HG03045 (cell line): ENCODE data around the gene EIF6.

Experiments
- ATAC-seq: cut with Tn5 transposase; IDR thresholded peaks from one replicate; pipeline ENCODE4 v1.9.1; 2021; ENCODE audit warnings: mild to moderate bottlenecking, moderate library complexity; ENCODE audit not compliant: unreplicated experiment

Gene EIF6

DNA sequence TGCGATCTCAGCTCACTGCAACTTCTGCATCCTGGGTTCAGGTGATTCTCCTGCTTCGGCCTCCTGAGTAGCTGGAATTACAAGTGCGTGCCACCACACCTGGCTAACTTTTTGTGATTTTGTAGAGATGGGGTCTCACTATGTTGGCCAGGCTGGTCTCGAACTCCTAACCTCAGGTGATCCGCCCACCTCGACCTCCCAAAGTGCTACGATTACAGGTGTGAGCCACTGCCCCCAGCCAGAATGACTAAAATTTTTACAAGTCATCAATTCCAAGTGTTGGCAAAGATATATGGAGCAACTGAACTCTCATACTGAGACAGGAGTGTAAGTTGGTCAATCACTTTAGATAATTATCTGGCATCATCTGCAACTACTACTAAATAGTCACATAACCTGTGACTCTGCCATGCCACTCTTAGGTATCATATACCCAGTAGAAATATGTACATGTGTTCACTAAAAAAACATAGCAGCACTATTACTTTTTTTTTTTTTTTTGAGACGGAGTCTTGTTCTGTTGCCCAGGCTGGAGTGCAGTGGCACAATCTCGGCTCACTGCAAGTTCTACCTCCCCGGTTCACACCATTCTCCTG, 3.0 kb downstream of the EIF6 start:
- ATAC-seq, result no peak

DNA sequence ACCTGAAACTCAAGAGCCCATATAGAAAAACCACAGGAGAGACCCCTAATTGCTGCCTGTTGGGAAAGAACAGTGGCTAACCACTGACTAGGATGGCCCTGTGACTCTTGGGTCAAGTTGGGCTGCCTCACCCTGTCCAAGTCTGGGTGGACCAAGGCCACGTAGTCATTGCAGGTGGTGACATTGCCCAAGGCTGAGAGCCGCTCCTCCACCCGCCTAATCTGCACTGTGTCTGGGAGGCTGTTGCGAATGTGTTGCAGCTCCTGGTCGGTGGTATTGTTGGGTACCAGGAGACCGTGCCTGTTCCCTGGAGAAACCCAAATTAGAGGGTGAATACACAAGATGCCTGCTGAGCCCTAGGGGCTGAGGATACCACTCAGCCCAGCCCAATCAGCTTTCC, 4.0 kb downstream of the EIF6 start:
- no peak for ATAC-seq

DNA sequence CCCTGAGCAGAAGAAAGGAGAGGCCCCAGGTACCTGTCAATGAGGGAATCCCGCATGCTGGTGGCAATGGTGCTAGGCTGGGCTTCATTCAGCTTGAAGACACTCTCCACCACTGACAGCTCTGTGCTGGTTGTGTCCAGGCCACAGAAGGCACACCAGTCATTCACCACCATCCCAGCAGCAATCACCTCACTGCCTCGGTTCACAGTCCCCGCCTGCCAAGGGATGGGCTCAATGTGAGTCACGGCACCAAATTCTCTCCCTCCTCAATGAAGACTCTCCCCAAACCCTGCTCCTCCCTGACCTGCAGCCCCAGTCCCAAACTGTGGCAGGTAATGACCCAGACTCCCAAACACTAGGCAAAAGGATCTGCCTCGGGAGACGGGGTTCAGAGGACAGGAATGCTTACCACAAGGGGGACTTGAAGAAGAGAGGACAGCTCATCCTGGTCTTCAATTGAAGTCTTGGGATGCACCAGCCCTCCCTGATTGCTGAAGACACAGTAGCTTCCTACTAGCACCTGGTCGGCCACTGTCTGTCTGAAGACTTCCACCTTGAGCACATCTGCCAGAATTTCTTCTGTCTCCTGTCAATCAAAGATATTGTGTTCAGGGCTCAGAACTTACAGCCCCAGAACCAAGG, 4.9 kb downstream of the EIF6 start:
- ATAC-seq, result no peak

DNA sequence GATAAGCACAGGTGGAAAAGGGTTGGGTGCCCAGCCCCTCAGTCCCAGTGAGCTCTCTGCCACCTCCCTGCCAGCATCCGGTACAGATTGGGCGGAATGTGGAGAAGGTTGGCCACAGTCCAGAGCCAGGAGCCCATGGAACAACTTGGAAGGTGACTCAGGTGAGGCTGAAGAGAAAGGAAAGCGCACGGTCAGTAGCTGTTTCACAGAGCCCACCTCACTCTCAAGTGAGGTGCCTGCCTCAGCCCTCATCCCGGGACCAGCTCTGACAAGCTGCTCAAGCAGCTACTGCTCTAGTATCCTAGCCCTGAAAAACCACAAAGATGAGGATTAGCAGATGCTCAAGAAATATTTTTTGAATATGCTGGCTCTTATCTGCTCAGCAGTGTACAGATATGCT, 5.5 kb downstream of the EIF6 start:
- ATAC-seq, result no peak

DNA sequence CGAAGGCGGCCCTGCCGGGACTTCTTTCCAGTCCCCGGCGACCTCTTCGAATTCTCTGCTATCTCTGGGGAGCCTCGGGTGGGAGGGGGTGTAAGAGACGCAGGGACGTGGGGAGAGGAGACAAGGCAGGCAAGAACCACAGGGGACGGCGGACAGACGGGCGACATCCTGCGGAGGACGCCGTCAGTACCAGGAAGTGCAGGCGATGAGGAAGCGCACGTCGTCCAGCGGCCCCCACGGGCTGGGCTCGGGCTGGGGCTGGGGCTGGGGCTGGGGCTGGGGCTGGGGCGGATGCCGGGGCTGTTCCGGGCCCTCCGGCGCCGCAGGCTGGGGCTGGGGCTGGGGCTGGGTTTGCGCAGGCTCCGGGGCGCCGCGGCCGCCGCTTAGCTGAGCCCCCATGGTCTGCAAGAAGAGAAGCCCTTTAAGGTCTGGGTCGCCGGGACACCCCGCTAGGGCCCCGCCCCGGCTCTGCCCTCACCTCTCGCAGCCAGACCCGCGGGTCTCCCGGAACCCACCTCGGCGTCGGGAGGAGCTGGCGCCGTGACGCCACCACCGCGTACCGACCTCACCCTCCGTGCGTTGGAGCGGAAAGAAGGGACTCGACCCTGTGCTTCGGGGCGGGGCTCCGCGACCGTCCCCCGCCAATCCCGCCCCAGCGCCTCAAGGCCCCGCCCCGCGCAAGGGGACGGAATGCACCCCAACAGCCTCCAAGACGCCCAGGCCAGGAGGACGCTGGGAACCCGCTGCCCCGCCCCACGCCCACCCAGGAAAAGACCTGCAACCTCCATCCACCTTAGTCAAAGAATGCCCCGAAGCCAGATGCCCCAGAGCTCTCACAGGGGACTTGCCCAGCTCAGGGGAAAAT, 6.8 kb downstream of the EIF6 start, which contains the start of gene MMP24OS:
Gene MMP24OS, minus strand, starts transcription at position 592 of the 865 bp plus-strand sequence. Its CDS starts 193 bp downstream, at position 399.
- peak; percentile 78 for ATAC-seq

DNA sequence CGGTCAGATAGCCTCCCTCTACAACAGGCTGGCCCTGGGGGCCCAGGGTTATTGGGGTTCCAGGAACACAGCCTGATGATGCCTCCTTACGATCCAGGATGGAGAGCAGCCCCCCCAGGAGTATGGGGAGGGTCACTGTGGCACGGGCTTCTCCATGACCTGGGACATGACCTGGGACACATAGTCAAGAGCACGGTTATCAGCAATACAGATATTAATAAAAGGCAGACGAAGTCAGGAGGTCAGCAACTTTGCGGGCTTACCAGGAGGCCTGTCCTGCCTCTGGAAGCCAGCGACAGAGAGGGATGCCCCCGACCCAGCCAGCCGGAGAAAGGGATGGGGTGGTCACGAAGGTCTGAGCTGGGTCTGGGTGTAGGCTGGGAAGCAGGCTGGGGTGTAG, 7.4 kb downstream of the EIF6 start:
- peak; percentile 10 for ATAC-seq

DNA sequence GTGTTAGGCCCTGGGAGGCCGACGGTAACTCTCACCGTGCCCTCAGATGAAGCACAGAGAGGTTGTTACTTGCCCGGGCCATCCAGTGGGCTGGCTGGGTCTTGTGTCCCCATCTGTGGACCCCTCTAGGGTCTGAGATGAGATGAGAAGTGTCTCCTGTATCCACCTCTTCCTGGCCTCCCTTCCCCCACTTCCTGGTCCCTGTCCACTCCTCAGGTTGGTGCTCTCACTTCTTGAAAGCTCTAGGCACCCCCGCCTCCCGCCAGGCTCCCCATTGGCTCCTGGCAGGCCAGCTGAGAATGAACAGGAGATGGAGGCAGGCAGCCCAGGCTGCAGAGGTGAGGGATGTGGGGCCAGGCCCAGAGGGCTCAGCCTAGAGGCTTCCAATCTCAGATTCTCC, 8.2 kb downstream of the EIF6 start:
- no peak for ATAC-seq

DNA sequence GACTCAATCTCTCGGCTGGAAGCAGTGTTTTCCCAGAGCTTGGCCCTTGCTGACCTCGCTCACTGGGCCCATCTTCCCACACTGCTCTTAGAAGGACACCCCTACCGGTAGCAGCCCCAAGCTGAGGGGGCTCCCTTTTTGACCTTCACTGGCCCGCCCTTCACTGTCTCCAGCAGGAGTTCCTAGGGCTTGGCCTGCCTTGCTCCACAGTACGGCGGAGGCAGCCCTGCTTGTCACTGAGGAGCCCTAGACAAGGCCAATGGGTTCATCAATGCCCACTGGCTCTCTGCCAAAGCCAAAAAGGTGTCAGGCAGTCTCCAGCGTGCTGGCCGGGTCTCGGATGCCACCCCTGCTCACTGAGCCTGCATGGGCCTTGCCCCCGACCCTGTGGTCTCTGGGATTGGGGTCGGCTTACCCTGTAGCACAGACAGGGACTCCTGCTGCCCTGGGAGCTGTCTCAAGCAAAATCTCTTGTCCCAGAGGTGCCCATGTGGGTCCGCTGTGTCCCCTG, 8.8 kb downstream of the EIF6 start:
- ATAC-seq, result no peak

DNA sequence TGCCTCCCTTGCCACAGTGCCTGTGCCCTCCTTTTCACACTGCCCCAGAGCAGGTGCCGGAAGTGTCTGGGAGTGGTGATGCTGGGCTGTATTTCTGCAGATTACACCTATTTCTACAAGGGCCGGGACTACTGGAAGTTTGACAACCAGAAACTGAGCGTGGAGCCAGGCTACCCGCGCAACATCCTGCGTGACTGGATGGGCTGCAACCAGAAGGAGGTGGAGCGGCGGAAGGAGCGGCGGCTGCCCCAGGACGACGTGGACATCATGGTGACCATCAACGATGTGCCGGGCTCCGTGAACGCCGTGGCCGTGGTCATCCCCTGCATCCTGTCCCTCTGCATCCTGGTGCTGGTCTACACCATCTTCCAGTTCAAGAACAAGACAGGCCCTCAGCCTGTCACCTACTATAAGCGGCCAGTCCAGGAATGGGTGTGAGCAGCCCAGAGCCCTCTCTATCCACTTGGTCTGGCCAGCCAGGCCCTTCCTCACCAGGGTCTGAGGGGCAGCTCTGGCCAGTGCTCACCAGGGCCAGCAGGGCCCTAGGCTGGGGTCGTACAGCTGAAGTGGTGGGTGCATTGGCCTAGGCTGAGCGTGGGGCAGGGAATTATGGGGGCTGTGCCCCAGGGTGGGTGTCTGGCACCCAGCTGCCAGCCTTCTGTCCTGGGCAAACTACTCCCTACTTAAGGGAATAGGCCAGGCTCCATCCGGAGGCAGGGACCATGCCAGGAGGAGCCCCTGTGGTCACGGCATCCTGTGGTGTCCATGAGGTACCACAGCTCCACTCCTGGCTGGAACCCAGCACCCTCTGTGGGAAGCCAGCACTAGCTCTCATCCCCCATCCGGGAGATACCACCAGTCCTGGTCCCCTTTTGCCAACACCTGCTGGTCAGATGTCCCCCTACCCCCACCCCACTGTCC, 10.1 kb downstream of the EIF6 start:
- no peak for ATAC-seq

DNA sequence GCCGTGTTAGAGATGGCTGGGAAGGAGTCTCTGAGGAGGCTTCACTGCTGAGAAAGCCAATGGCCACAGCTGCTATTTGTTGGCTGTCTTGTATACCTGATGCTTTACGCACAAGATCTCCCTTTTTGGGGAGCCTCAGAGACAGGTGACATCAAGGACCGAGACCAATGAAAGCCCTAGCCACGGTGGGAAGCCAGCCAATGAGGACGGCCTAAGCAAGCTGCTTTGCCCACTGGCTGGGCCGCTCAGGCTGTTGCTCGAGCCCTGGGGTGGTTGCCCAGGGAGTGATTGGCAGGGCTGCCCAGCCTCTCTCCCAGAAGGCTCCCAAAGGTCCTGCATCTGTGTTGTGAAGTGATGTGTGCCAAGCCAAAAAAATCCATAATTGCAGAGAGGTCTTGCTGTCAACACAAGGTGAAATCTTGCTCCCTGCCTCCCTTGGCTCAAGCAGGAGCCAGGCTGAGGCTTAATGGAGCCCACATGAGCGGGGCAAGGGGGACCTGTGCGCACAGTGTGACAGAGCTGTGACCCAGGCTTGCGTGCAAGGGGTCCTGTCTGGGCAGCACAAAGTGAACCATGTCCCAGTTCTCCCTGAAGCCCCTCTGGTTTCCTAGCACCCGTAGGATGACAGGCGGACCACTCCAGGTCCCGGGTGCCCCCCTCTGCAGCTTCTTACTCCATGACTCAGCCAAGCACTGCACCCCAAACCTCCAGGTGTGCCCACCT, 11.0 kb downstream of the EIF6 start:
- ATAC-seq, result no peak

DNA sequence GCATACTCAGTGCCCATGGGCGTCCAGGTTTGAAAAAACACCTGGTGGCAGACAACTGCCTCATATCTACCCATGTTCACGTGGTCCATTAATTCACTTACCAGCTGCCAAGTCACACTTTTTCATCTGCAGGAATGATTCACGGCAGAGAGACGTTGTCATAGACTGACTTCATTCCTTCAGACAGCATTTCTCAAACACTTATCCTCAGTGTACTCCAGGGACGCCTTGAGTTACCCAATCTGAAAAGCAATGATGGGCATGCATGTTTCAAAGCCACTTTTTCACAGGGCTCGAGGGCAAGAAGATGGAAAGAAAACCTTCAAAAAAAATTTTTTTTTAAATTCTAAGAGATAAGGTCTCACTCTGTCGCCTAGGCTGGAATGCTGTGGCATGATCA, 12.7 kb downstream of the EIF6 start:
- ATAC-seq, result no peak

DNA sequence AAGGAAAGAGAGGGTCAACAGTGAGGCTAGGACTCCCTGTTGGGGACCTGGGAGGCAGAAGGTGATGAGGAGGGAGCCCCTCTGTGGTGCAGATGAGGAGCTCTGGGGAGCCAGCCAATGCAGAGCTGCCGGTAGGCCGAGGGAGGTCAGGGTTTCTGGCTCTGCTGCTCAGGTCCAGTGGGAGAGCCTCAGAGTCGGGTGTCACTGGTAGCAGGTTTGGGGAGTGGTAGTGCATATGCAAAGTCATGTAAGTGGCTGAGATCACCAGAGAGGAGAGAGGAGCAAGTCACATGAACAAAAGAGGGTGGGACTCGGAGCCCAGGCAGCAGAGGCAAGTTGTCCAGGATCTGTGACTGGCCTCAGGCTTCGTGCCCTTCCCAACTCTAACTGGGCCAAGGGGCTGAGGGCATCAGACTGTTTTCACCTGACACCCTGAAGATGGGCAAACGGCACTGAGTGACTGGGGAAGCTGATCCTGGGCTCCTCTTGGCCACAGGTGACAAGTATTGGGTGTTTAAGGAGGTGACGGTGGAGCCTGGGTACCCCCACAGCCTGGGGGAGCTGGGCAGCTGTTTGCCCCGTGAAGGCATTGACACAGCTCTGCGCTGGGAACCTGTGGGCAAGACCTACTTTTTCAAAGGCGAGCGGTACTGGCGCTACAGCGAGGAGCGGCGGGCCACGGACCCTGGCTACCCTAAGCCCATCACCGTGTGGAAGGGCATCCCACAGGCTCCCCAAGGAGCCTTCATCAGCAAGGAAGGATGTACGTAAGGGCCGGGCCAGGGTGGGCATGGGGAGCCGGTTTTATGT, 13.3 kb downstream of the EIF6 start:
- no peak for ATAC-seq

DNA sequence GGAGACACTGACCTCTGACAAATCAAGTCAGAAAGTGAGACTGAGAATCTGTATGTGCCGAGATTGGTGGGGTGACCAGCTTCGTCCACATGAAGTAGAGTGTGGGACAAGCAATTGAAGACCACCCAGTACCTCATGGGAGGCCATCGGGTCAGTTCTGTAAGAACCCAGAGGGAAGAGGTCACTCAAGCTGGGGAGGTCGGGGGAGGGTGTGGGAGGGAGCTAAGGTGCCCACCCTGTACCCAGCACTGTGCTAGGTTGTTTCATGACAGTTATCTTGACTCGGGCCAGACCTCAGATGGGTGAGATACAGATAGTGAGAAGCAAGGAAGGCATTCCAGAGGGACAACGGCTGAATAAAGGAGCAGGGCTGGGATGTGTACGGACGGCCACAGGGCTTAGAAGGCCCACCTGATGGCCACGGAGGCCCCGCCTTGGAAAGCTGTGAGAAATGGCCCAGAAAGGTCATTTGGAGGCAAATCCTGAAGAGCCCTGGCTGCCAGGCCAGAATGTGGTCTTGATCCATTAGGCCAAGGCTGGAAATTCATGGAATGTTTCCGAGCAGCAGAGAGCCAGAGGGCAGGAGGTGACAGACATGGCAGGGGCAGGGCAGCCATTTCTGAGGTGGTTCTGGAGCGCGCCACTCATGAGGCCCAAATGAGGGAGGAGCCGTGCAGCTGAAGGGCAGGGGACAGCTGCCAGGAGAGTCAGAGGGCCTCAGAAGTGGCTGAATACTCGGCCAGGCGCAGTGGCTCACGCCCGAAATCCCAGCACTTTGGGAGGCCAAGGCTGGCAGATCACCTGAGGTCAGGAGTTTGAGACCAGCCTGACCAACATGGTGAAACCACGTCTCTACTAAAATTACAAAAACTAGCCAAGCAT, 14.3 kb downstream of the EIF6 start:
- ATAC-seq, result no peak

DNA sequence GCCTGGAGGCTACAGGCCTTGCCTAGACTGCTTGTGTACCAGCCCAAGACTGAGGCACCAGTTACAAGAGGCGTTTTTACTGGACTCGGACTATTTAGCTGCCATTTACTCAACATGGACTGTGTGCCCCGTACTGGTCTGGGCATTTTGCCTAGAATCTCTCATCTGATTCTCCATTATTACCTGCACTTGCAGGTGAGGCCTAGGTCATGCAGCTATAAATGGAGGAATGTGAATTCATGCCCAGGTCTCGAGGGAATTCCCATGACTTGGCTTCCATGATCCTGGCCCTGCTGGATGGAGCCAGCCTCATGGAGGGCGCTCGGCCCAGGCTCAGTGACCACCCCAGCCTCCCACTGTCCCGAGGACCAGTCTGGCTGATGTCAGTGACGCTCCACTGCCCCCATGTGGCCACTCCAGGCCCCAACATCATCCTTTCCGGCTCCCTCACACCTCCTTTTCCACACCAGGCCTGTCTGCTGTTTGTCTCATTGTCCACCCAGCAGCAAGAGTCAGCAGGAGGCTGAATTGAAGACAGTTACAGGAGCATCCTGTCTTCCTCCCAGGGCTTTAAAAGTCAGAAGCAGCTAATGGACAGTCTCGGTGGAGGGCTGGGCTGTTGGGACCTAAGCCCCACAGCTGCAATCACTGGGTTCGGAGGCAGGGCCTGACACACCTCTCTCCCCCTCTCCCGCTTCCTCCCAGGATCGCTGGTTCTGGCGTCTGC, 15.4 kb downstream of the EIF6 start:
- no peak for ATAC-seq

DNA sequence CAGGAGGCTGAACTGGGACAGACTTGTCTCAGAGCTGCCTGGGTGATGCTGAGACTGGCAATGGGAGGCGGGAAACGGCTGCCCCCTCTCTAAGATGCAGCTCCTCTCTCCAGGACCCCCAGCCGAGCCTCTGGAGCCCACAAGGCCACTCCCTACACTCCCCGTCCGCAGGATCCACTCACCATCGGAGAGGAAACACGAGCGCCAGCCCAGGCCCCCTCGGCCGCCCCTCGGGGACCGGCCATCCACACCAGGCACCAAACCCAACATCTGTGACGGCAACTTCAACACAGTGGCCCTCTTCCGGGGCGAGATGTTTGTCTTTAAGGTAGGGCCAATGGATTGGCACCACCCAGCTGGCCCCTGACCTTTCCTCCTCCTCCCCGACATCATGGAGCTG, 17.5 kb downstream of the EIF6 start:
- no peak for ATAC-seq

DNA sequence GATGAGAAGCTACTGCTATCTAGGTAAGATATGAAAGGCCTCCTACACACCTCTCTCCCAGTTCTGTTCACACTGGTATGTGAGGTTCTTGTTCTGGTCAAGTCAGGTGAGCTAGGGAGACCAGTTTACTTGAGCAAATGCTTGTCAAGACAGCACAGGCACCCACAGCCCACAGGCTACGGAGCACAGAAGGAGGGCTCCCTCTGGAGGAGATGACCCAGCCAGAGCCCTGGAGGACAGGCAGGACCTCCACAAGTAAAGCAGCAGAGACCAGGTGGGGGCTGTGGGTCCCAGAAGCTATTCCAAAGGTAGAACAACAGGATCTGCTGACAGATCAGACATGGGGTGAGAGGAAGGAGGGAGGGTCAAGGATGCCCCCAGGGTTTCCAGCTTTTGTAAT, 19.8 kb downstream of the EIF6 start:
- no peak for ATAC-seq

DNA sequence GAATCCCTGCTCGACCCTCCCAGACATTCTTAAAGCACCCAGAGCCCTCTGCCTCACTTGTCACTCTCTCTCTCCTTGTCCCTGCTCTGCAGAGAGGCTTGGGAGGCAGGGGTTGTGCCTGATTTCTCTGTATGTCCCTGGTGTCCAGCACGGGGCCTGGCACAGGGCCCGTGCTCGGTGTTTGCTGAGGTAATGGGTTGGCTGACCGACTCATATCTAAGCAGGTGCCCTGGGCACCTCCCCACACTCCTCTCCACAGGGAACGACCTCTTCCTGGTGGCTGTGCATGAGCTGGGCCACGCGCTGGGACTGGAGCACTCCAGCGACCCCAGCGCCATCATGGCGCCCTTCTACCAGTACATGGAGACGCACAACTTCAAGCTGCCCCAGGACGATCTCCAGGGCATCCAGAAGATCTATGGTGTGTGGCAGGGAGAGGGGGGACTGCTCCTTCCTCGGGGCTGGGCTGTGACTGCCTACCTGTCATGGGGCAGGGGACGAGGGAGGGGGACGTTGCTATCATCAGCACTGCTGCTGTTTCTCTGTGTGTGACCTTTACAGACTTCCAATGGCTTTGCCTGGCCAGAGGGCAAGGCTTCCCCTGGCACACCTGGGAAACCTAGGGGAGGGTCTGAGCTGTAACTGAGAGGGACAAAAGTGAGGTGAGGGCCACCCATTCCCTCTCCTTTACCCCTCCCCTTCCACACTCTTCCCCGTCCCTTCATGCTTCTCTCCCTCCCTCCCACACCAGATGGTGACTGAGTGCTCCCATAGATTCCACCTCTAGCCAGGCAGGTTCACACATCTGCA, 20.8 kb downstream of the EIF6 start:
- no peak for ATAC-seq
